Keratinocyte (primary cell): ENCODE measurements around the gene TSKU. TPM values are rescaled to one million over a fixed set of nuclear protein-coding genes. Genes with fewer than 3 reads are reported as not detected.

ENCODE experiments used
- DNase-seq: peaks from one replicate; pipeline ENCODE4 v3.0.0-alpha.2; 2011; ENCODE audit warnings: low read depth, missing footprints, low spot score
- FAIRE-seq: peaks from 2 replicates; lab custom pipeline; 2011; peaks lifted over from hg19 to GRCh38; lab: Jason Lieb, UNC
- H2AFZ ChIP-seq: 2 replicates; pipeline ENCODE4 v1.6.0; 2012; ENCODE audit warnings: low read length, control low read depth, inconsistent platforms; ENCODE audit not compliant: control insufficient read depth
- H3K27ac ChIP-seq: 2 replicates; pipeline ENCODE4 v1.5.1; 2011; ENCODE audit warnings: low read length; ENCODE audit not compliant: control insufficient read depth, insufficient read depth
- H3K27me3 ChIP-seq: 3 replicates; pipeline ENCODE4 v1.6.0; 2011; ENCODE audit warnings: low read length; ENCODE audit not compliant: control insufficient read depth, insufficient read depth; ENCODE audit errors: extremely low read depth
- H3K36me3 ChIP-seq, 2 experiments: 2 replicates in 1 of 2; 3 replicates in 1 of 2; pipeline ENCODE4 v1.5.1; 2011; ENCODE audit warnings: low read length in 2 of 2, mild to moderate bottlenecking in 1 of 2; ENCODE audit not compliant: control insufficient read depth in 2 of 2, insufficient read depth in 2 of 2; ENCODE audit errors: extremely low read depth in 1 of 2
- H3K4me1 ChIP-seq: 3 replicates; pipeline ENCODE4 v1.5.1; 2011; ENCODE audit warnings: low read length; ENCODE audit not compliant: control insufficient read depth, insufficient read depth; ENCODE audit errors: extremely low read depth
- H3K4me2 ChIP-seq: 3 replicates; pipeline ENCODE4 v1.6.0; 2011; ENCODE audit warnings: low read depth, low read length; ENCODE audit not compliant: control insufficient read depth, insufficient read depth; ENCODE audit errors: extremely low read depth
- H3K4me3 ChIP-seq, 3 experiments: fragments of 200-600 bp in 1 of 3; sonication (generic) in 1 of 3; 2 replicates in 2 of 3; 3 replicates in 1 of 3; pipeline ENCODE4 v1.5.1; 2011 to 2016; ENCODE audit warnings: low read length in 3 of 3, mild to moderate bottlenecking in 3 of 3, control low read depth in 2 of 3, inconsistent platforms in 1 of 3, low read depth in 1 of 3, mixed read lengths in 1 of 3, mixed run types in 1 of 3, moderate library complexity in 1 of 3; ENCODE audit not compliant: control insufficient read depth in 2 of 3, insufficient read depth in 2 of 3; ENCODE audit errors: extremely low read depth in 1 of 3
- H3K79me2 ChIP-seq: 2 replicates; pipeline ENCODE4 v1.6.0; 2012; ENCODE audit warnings: low read length; ENCODE audit not compliant: control insufficient read depth, insufficient read depth
- H3K9ac ChIP-seq: 3 replicates; pipeline ENCODE4 v1.6.0; 2011; ENCODE audit warnings: low read length; ENCODE audit not compliant: control insufficient read depth, insufficient read depth; ENCODE audit errors: extremely low read depth
- H3K9me1 ChIP-seq: 3 replicates; pipeline ENCODE4 v1.6.0; 2011; ENCODE audit warnings: low read length; ENCODE audit not compliant: control insufficient read depth, insufficient read depth; ENCODE audit errors: extremely low read depth
- H3K9me3 ChIP-seq: 2 replicates; pipeline ENCODE4 v1.5.1; 2012; ENCODE audit warnings: low read depth, low read length; ENCODE audit not compliant: control insufficient read depth
- H4K20me1 ChIP-seq: 3 replicates; pipeline ENCODE4 v1.6.0; 2011; ENCODE audit warnings: low read length; ENCODE audit not compliant: control insufficient read depth, insufficient read depth; ENCODE audit errors: extremely low read depth
- CTCF ChIP-seq, 3 experiments: IDR thresholded peaks in 1 of 3; conservative IDR thresholded peaks in 1 of 3; optimal IDR thresholded peaks in 1 of 3; 2 replicates in 2 of 3; 3 replicates in 1 of 3; pipeline versions ENCODE3 to v1.5.1; 2011; ENCODE audit warnings: low read length in 3 of 3, mild to moderate bottlenecking in 3 of 3, moderate library complexity in 2 of 3, control low read depth in 1 of 3, inconsistent platforms in 1 of 3; ENCODE audit not compliant: insufficient read depth in 2 of 3; ENCODE audit errors: extremely low read depth in 1 of 3
- EZH2 ChIP-seq: IDR thresholded peaks from one replicate; pipeline ENCODE4 v1.6.1; 2012; ENCODE audit warnings: inconsistent platforms, mild to moderate bottlenecking, low read length, moderate library complexity
- dilution Hi-C: fragments of 300-500 bp; cut with MboI; formaldehyde crosslinking; loops from one replicate; pipeline ENCODE4 v1.7.0; 2020; ENCODE audit warnings: low sequenced_read_pairs; ENCODE audit not compliant: extremely low pct_ligation_motif_present
- polyA plus RNA-seq, 5 experiments: library from polyadenylated mRNA; depleted of rRNA in 3 of 5; stranded (reverse) in 3 of 5; stranded (forward) in 1 of 5; unstranded in 1 of 5; fragments of >200 nt; gene quantifications; 1 replicate in 1 of 5; 2 replicates in 3 of 5; 3 replicates in 1 of 5; pipeline versions ENCODE4 v1.2.1 to v1.2.3, GENCODE V29; 2011 to 2012; ENCODE audit warnings: missing spikeins in 2 of 5, low read depth in 1 of 5, low replicate concordance in 1 of 5

Gene TSKU
- polyA plus RNA-seq, 1 donor (not counting 4 experiments of a cell fraction or from before 2014, with no cell fraction given), result 22.8 TPM

GRCh38 chr11:76772100-76772782 lies 10.9 kb upstream of the TSKU start:
- H4K20me1 ChIP-seq, result no peaks in the 10 kb centered on the region
- H2AFZ ChIP-seq, result no peak overlapping the region
- FAIRE-seq (no peak), DNase-seq (no peak)
- H3K27me3 ChIP-seq, result no peaks in the 10 kb centered on the region
- H3K9me1 ChIP-seq, result no peaks in the 10 kb centered on the region
- H3K4me1 ChIP-seq, result peaks cover 43% of the 10 kb centered on the region
- no peak overlapping the region for H3K9ac ChIP-seq
- TF ChIP-seq CTCF (optimal IDR thresholded peaks at IDR 0.05 in 1 of 3, IDR thresholded peaks at IDR 0.05 in 1 of 3, conservative IDR thresholded peaks at IDR 0.05 in 1 of 3; ENCODE audit: extremely low read depth in 1 of 3, insufficient read depth in 2 of 3, low read length in 3 of 3), result no peak
- no peak for TF ChIP-seq EZH2
- dilution Hi-C loops, result no loop called here
- H3K4me2 ChIP-seq, result no peak overlapping the region
- no peaks in the 10 kb centered on the region for H3K79me2 ChIP-seq
- H3K36me3 ChIP-seq, result no peaks in the 10 kb centered on the region
- no peaks in the 10 kb centered on the region for H3K9me3 ChIP-seq
- no peak overlapping the region for H3K4me3 ChIP-seq
- no peak overlapping the region for H3K27ac ChIP-seq

GRCh38 chr11:76772783-76773106 lies 10.4 kb upstream of the TSKU start:
- Histone ChIP-seq H3K9me1 (no peaks in the 10 kb centered on the region), H3K27ac (no peak overlapping the region), H3K4me2 (no peak overlapping the region), H3K4me1 (peaks cover 37% of the 10 kb centered on the region), H3K36me3 (no peaks in the 10 kb centered on the region), H3K9me3 (no peaks in the 10 kb centered on the region), H3K9ac (no peak overlapping the region), H3K27me3 (no peaks in the 10 kb centered on the region), H2AFZ (no peak overlapping the region), H4K20me1 (no peaks in the 10 kb centered on the region), H3K79me2 (no peaks in the 10 kb centered on the region), H3K4me3 (no peak overlapping the region)
- FAIRE-seq (no peak), DNase-seq (no peak)
- TF ChIP-seq EZH2, result no peak
- no peak for TF ChIP-seq CTCF (optimal IDR thresholded peaks at IDR 0.05 in 1 of 3, IDR thresholded peaks at IDR 0.05 in 1 of 3, conservative IDR thresholded peaks at IDR 0.05 in 1 of 3; ENCODE audit: extremely low read depth in 1 of 3, insufficient read depth in 2 of 3, low read length in 3 of 3)
- dilution Hi-C loops, result no loop called here
